Measurements from ENCODE around the gene DENND6B. TPM values are rescaled to one million over a fixed set of nuclear protein-coding genes. Genes with fewer than 3 reads are reported as not detected.

DENND6B gene
- total RNA-seq, 1 donor from 2014 or later, result 7.7 TPM

DNA sequence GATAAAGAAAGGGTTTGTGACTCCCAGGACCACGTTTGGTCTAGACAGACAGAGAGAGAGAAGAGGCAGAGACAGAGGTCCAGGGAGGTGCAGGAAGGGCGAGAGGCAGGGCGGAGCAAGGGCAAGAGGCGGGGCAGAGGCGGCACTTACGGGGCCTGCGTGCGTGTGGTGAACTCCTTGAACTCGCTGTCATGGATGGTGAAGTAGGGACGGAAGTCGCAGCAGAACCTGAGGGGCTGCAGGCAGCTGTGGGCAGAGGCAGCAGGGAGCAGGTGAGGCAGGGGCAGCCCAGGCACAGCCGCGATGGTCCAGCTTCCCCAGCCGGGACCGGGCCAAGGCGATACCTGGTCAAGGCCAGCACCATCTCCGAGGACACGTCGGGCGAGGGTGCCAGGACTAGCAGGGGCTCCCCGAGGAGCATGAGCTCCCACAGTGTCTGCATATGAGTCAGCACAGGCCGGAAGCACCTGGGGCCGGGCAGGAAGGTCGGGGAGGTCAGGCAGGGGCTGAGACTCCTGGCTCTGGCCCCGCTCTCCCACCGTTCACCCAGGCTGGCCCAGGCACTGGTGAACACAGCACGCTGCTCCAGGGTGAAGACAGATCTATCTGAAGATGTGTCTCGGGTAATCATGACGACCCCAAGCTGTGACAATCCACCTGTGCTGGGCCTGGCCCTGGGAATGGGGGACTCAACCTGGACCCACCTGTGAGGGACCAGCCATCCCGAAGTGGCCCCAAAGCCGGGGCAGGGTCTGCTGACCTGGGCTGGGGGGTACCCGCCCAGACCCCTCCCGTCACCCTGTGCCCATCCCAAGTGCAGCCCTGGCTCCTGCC lies 12.1 kb downstream of the DENND6B start:
- no peak overlapping the region for H3K27ac Mint-ChIP-seq (ENCODE audit: unreplicated experiment)
- H3K27me3 Mint-ChIP-seq (ENCODE audit: low read depth), result no peaks in the 10 kb centered on the region
- H3K36me3 Mint-ChIP-seq (ENCODE audit: low read depth), result no peaks in the 10 kb centered on the region
- no peaks in the 10 kb centered on the region for H3K9me3 Mint-ChIP-seq (ENCODE audit: low read depth)
- TF ChIP-seq, protein P1, sequence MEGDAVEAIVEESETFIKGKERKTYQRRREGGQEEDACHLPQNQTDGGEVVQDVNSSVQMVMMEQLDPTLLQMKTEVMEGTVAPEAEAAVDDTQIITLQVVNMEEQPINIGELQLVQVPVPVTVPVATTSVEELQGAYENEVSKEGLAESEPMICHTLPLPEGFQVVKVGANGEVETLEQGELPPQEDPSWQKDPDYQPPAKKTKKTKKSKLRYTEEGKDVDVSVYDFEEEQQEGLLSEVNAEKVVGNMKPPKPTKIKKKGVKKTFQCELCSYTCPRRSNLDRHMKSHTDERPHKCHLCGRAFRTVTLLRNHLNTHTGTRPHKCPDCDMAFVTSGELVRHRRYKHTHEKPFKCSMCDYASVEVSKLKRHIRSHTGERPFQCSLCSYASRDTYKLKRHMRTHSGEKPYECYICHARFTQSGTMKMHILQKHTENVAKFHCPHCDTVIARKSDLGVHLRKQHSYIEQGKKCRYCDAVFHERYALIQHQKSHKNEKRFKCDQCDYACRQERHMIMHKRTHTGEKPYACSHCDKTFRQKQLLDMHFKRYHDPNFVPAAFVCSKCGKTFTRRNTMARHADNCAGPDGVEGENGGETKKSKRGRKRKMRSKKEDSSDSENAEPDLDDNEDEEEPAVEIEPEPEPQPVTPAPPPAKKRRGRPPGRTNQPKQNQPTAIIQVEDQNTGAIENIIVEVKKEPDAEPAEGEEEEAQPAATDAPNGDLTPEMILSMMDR (IDR thresholded peaks at IDR 0.05), result no peak
- H3K4me1 Mint-ChIP-seq (ENCODE audit: low read depth), result peaks cover under 1% of the 10 kb centered on the region
- peak; percentile 87 for DNase-seq (ENCODE audit: low spot score)
- no peak overlapping the region for H3K4me3 Mint-ChIP-seq (ENCODE audit: unreplicated experiment)

DNA sequence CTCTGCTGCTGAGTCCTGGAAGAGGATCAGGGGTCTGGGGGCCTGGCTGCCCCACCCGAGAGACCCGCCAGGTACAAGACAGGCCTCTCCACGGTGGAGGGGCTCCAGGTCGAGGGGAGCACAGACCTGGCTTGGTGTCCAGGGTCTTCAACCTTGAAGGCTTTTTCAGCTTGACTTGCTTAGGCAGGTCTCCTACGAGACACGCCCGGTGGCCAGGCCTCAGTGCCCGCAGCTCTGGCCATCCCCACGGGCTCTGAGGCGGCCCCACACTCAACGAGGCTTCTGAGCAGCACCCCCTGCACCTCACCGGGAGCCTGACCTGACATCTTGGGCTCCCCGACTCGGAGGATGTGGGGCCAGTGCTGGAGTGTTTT lies 12.7 kb downstream of the DENND6B start:
- Mint-ChIP-seq H3K4me3 (ENCODE audit: unreplicated experiment) (no peak overlapping the region), H3K27me3 (ENCODE audit: low read depth) (no peaks in the 10 kb centered on the region), H3K27ac (ENCODE audit: unreplicated experiment) (no peak overlapping the region), H3K4me1 (ENCODE audit: low read depth) (peaks cover 6% of the 10 kb centered on the region), H3K36me3 (ENCODE audit: low read depth) (no peaks in the 10 kb centered on the region), H3K9me3 (ENCODE audit: low read depth) (no peaks in the 10 kb centered on the region)
- TF ChIP-seq, protein P1 (IDR thresholded peaks at IDR 0.05), result no peak
- DNase-seq (ENCODE audit: low spot score), result peak; percentile 88

DNA sequence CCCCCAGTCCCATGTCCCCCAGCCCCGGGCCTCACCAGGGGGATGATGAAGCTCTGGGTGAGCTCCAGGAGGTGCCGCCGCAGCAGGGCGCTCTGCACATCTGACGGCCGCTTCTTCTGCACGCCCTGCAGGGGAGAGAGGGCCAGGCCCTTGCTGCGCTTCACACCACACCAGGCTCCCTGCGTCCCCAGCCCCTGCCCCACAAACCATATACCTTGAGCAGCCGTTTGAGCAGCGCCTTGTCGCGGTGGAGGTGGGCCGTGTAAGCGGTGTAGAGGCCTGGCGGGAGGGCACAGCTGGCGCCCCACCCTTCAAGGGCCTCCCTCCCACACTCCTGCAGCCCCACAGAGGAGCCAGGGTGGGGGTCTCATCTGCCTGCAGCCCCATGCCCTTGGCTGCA lies 13.2 kb downstream of the DENND6B start:
- Mint-ChIP-seq H3K36me3 (ENCODE audit: low read depth) (no peaks in the 10 kb centered on the region), H3K4me3 (ENCODE audit: unreplicated experiment) (no peak overlapping the region), H3K4me1 (ENCODE audit: low read depth) (peaks cover 11% of the 10 kb centered on the region), H3K9me3 (ENCODE audit: low read depth) (no peaks in the 10 kb centered on the region), H3K27me3 (ENCODE audit: low read depth) (no peaks in the 10 kb centered on the region), H3K27ac (ENCODE audit: unreplicated experiment) (no peak overlapping the region)
- no peak for DNase-seq (ENCODE audit: low spot score)
- TF ChIP-seq, protein P1 (IDR thresholded peaks at IDR 0.05), result no peak

DNA sequence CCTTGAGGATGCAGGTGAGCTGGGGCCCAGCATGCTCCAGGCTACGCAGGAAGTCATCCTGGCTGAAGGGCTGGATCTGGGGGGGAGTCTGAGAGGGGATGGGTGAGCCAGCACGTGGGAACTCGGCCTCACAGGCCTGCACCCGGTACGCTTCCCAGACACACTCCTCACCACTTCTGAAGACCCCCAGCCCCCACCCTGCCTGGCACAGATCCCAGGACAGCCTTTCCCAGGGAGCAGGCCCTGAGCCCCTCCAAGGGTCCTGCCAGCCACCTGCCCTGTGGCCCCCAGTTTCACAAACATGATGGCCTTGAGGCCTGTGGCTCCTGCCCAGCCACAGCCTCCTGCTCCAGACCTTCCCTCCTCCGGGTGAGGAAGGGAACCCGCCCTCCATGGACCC lies 13.8 kb downstream of the DENND6B start:
- H3K27ac Mint-ChIP-seq (ENCODE audit: unreplicated experiment), result no peak overlapping the region
- peaks cover 16% of the 10 kb centered on the region for H3K4me1 Mint-ChIP-seq (ENCODE audit: low read depth)
- H3K27me3 Mint-ChIP-seq (ENCODE audit: low read depth), result no peaks in the 10 kb centered on the region
- no peaks in the 10 kb centered on the region for H3K9me3 Mint-ChIP-seq (ENCODE audit: low read depth)
- no peak for DNase-seq (ENCODE audit: low spot score)
- no peak overlapping the region for H3K4me3 Mint-ChIP-seq (ENCODE audit: unreplicated experiment)
- TF ChIP-seq, protein P1 (IDR thresholded peaks at IDR 0.05), result no peak
- no peaks in the 10 kb centered on the region for H3K36me3 Mint-ChIP-seq (ENCODE audit: low read depth)

DNA sequence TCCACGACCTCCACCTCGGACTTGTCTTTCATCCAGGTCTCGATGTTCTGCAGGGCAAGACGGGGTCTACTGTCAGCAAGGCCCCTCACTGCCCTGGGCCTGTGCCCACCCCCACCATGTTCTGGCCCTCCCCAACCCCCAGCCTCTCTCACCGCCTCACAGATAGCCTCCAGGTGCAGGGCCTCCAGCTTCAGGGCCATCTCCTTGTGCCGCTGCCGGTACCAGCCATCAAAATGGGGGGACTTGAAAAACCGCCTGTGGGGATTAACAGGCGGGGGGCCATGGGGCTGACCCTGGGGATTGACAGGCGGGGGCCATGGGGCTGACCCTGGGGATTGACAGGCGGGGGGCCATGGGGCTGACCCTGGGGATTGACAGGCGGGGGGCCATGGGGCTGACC lies 14.4 kb downstream of the DENND6B start:
- DNase-seq (ENCODE audit: low spot score), result no peak
- Mint-ChIP-seq H3K9me3 (ENCODE audit: low read depth) (no peaks in the 10 kb centered on the region), H3K4me3 (ENCODE audit: unreplicated experiment) (no peak overlapping the region), H3K27me3 (ENCODE audit: low read depth) (no peaks in the 10 kb centered on the region), H3K27ac (ENCODE audit: unreplicated experiment) (no peak overlapping the region), H3K36me3 (ENCODE audit: low read depth) (no peaks in the 10 kb centered on the region), H3K4me1 (ENCODE audit: low read depth) (peaks cover 16% of the 10 kb centered on the region)
- TF ChIP-seq, protein P1 (IDR thresholded peaks at IDR 0.05), result no peak

Data from chondrocyte (in vitro differentiated cells).